GM23338 (cell line): ENCODE results near the gene PTPN5. TPM values are rescaled to one million over a fixed set of nuclear protein-coding genes. Genes with fewer than 3 reads are reported as not detected.

ENCODE experiments used
- ATAC-seq: fragments of 200-7000 bp; cut with Tn5 transposase; 3 replicates; pipeline ENCODE4 v1.9.1; 2020
- DNase-seq: peaks from one replicate; pipeline ENCODE4 v3.0.0-alpha.2; 2015; ENCODE audit warnings: low spot score
- H2AFZ ChIP-seq: fragments of 200-600 bp; sonication (generic); 2 replicates; pipeline ENCODE4 v1.8.0; 2016; ENCODE audit warnings: antibody characterized with exemption, mild to moderate bottlenecking, moderate library complexity
- H3F3A ChIP-seq: fragments of 200-600 bp; sonication (generic); replicated peaks from 2 replicates; pipeline ENCODE4 v1.8.0; 2017; ENCODE audit warnings: antibody characterized with exemption, mixed run types, low read depth
- H3K27ac ChIP-seq: fragments of 200-600 bp; sonication (generic); 2 replicates; pipeline ENCODE4 v1.6.1; 2016; ENCODE audit warnings: low read depth
- H3K27me3 ChIP-seq: fragments of 200-600 bp; sonication (generic); 2 replicates; pipeline ENCODE4 v1.8.0; 2016; ENCODE audit warnings: mild to moderate bottlenecking, mixed run types, moderate library complexity; ENCODE audit not compliant: insufficient read depth
- H3K36me3 ChIP-seq: fragments of 200-600 bp; sonication (generic); 2 replicates; pipeline ENCODE4 v1.8.0; 2016; ENCODE audit warnings: mild to moderate bottlenecking; ENCODE audit not compliant: insufficient read depth
- H3K4me1 ChIP-seq: fragments of 200-600 bp; sonication (generic); 2 replicates; pipeline ENCODE4 v1.8.0; 2016; ENCODE audit warnings: mild to moderate bottlenecking, moderate library complexity; ENCODE audit not compliant: insufficient read depth
- H3K4me2 ChIP-seq: fragments of 200-600 bp; sonication (generic); 2 replicates; pipeline ENCODE4 v1.7.1; 2017; ENCODE audit warnings: mixed run types
- H3K4me3 ChIP-seq: fragments of 200-600 bp; sonication (generic); 2 replicates; pipeline ENCODE4 v1.6.1; 2016; ENCODE audit warnings: mixed run types
- H3K79me2 ChIP-seq: fragments of 200-600 bp; sonication (generic); replicated peaks from 2 replicates; pipeline ENCODE4 v1.8.0; 2017; ENCODE audit warnings: mild to moderate bottlenecking; ENCODE audit not compliant: insufficient read depth
- H3K9me2 ChIP-seq: fragments of 200-600 bp; sonication (generic); 2 replicates; pipeline ENCODE4 v1.8.0; 2017; ENCODE audit not compliant: insufficient read depth
- H4K20me1 ChIP-seq: fragments of 200-600 bp; sonication (generic); replicated peaks from 2 replicates; pipeline ENCODE4 v1.8.0; 2017; ENCODE audit warnings: mild to moderate bottlenecking; ENCODE audit not compliant: insufficient read depth
- H3K27ac Mint-ChIP-seq: 2 replicates; pipeline ENCODE4 v1.8.0; 2020; ENCODE audit warnings: inconsistent platforms, mild to moderate bottlenecking, moderate library complexity, mixed read lengths
- H3K27me3 Mint-ChIP-seq: 3 replicates; pipeline ENCODE4 v1.8.0; 2022; ENCODE audit warnings: low read depth, mild to moderate bottlenecking, moderate library complexity, mixed read lengths, inconsistent platforms; ENCODE audit not compliant: insufficient read depth, poor library complexity
- H3K36me3 Mint-ChIP-seq: 3 replicates; pipeline ENCODE4 v1.8.0; 2021; ENCODE audit warnings: low read depth, mild to moderate bottlenecking, inconsistent platforms, moderate library complexity, mixed read lengths
- H3K4me1 Mint-ChIP-seq: 3 replicates; pipeline ENCODE4 v1.8.0; 2020; ENCODE audit warnings: mild to moderate bottlenecking, inconsistent platforms, mixed read lengths
- H3K4me3 Mint-ChIP-seq: 3 replicates; pipeline ENCODE4 v1.8.0; 2021; ENCODE audit warnings: moderate library complexity, mild to moderate bottlenecking, inconsistent platforms, mixed read lengths
- H3K9me3 Mint-ChIP-seq: 3 replicates; pipeline ENCODE4 v1.8.0; 2020; ENCODE audit warnings: moderate library complexity, mild to moderate bottlenecking, inconsistent platforms, mixed read lengths
- CREB1 ChIP-seq: fragments of 250-450 bp; sonication (Bioruptor Pico); IDR thresholded peaks from 2 replicates; pipeline ENCODE4 v1.5.0; 2020; ENCODE audit warnings: low read depth, mild to moderate bottlenecking, moderate library complexity
- EZH2 ChIP-seq: fragments of 200-600 bp; sonication (generic); IDR thresholded peaks from one replicate; pipeline ENCODE4 v1.8.0; 2017; ENCODE audit warnings: antibody characterized with exemption, mild to moderate bottlenecking, low read depth; ENCODE audit not compliant: unreplicated experiment
- JUNB ChIP-seq: IDR thresholded peaks from one replicate; pipeline ENCODE4 v1.6.1; 2016; ENCODE audit warnings: antibody characterized with exemption; ENCODE audit not compliant: unreplicated experiment
- POLR2AphosphoS5 ChIP-seq: IDR thresholded peaks from 2 replicates; pipeline ENCODE4 v1.6.1; 2016; ENCODE audit warnings: antibody characterized with exemption, low read depth
- ZNF114 ChIP-seq: fragments of 250-450 bp; sonication (Bioruptor Pico); IDR thresholded peaks from 2 replicates; pipeline ENCODE4 v1.5.0; 2020; ENCODE audit warnings: mild to moderate bottlenecking, moderate library complexity
- ZNF331 ChIP-seq: fragments of 250-450 bp; sonication (Bioruptor Pico); IDR thresholded peaks from 2 replicates; pipeline ENCODE4 v1.5.0; 2020; ENCODE audit warnings: low read depth, mild to moderate bottlenecking, moderate library complexity
- polyA plus RNA-seq: library from polyadenylated mRNA; unstranded; fragments of >200 nt; fragmentation: Nextera tagmentation; extraction: Ambion mirVana; gene quantifications from 2 replicates; pipeline ENCODE4 v1.2.1, GENCODE V29; 2016
- total RNA-seq: library from RNA; depleted of rRNA; stranded (reverse); fragments of >200 nt; shearing (Covaris generic); gene quantifications from 2 replicates; pipeline ENCODE4 v1.2.3, GENCODE V29; 2014
- TF ChIP-seq, protein P1 (sequence below), 2 experiments: fragments of 200-600 bp in 1 of 2; sonication (generic) in 1 of 2; conservative IDR thresholded peaks; 2 replicates each; pipeline versions ENCODE4 v1.5.1 to v1.6.1; 2016 to 2017; ENCODE audit warnings: antibody characterized with exemption in 2 of 2, low read depth in 2 of 2, mild to moderate bottlenecking in 2 of 2, moderate library complexity in 1 of 2
- TF ChIP-seq, protein P2 (sequence below): fragments of 250-450 bp; sonication (Bioruptor Pico); IDR thresholded peaks from 2 replicates; pipeline ENCODE4 v1.5.0; 2020; ENCODE audit warnings: mild to moderate bottlenecking, moderate library complexity

PTPN5 gene
- total and polyA plus RNA-seq, 2 experiments from 2014 or later: 3.7 to 5.7 TPM

DNA sequence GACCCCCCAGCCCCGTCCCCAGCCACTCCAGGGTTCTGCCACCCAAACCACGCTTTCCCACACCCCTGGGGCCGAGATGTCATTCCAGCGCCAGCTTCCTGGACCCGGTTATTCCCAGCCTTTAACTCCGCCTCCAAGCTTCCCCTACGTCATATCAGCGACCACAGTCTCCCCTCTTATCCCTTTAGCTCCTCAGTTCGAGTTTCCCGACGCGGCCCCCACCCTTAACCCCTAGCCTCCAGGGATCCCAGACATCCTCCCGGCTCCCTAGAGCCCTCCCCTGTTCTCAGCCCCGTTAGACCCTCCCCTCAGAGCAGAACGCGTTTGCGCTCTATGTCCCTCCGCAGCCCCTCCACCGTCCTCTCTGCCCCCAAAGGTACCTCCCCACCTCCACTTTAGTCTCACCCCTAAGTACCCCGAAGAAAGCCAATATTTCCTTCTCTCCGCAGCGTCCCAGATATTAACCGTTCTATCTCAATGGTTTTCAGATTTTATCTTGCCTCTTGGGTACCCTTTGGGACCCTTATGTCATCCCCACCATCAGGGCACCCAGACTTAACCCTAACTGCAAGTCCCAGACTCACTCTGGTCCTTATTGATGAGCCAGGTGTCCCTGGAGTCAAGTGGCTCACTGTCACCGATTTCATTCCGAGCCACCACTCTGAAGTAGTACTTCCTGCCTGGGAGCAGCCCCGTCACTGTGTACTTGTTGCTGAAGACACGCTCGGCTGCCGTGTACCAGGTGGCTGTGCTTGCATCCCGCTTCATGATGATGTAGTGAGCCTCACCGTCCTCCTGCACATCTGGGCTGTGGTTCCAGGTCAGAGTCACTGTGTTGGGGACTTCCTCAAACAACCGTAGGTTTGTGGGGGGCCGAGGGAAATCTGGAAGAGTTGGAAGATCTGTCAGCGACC lies 85.0 kb downstream of the PTPN5 start:
- H3K9me2 ChIP-seq: no peaks in the 10 kb centered on the region
- no peaks in the 10 kb centered on the region for H3K36me3 ChIP-seq
- H3K9me3 Mint-ChIP-seq: no peaks in the 10 kb centered on the region
- H3K27ac ChIP-seq: no peak overlapping the region
- H3K36me3 Mint-ChIP-seq: no peaks in the 10 kb centered on the region
- no peaks in the 10 kb centered on the region for H3F3A ChIP-seq
- H3K4me1 ChIP-seq: peaks cover 10% of the 10 kb centered on the region; the same call in 1 of the 2 replicates
- no peaks in the 10 kb centered on the region for H4K20me1 ChIP-seq
- peak; percentile 88 for DNase-seq
- peaks cover 18% of the 10 kb centered on the region for H3K27me3 ChIP-seq
- H3K4me2 ChIP-seq: peak overlapping the region; percentile 97
- H3K4me3 ChIP-seq: peak overlapping the region; percentile 87
- no peaks in the 10 kb centered on the region for H3K79me2 ChIP-seq
- TF ChIP-seq CREB1 (CRISPR knock-in tag): peak; percentile 78
- no peak for TF ChIP-seq JUNB
- TF ChIP-seq POLR2AphosphoS5: peak; percentile 63
- peak overlapping the region; percentile 99 for H2AFZ ChIP-seq
- ATAC-seq: peak; percentile 82
- H3K27me3 Mint-ChIP-seq: peaks cover 8% of the 10 kb centered on the region
- peak overlapping the region; percentile 80 for H3K4me3 Mint-ChIP-seq
- H3K27ac Mint-ChIP-seq: no peak overlapping the region
- peaks cover 7% of the 10 kb centered on the region; the same call in 2 of the 3 replicates for H3K4me1 Mint-ChIP-seq

DNA sequence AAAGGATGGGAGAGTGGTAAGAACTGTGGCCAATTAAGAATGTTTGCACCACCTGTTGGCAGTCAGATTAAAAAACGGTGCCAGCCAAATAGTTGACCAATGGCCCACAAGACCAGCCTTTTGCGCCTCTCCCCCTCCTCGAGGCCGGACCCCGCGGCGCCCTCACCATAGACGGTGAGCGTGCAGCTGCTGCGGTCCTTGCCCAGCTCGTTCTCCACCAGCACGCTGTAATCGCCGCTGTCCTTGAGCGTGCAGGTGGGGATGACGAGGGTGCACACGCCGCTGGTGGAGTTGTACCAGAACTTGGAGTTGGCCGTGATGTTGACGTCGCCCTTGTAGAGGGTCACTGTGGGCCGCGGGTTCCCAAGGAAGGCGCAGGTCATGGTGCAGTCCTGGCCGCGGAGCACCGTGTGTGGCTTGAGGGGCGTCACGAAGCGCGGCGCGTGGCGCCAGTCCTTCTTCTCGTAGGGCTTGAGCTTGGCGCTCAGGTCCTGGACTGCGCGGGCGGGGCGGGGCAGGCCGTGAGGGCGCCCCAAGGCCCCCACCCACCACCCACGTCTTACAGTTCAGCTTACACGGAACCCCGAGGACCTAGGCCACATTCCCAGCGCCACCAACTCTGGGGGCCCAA lies 85.8 kb downstream of the PTPN5 start:
- Histone ChIP-seq H3K36me3 (no peaks in the 10 kb centered on the region), H2AFZ (peak overlapping the region; percentile 94), H3K27ac (no peak overlapping the region), H3K4me3 (peak overlapping the region; percentile 87), H3F3A (no peaks in the 10 kb centered on the region), H3K27me3 (peaks cover 18% of the 10 kb centered on the region), H3K4me1 (peaks cover 10% of the 10 kb centered on the region; the same call in 1 of the 2 replicates), H3K4me2 (peak overlapping the region; percentile 92), H4K20me1 (no peaks in the 10 kb centered on the region), H3K79me2 (no peaks in the 10 kb centered on the region), H3K9me2 (no peaks in the 10 kb centered on the region)
- DNase-seq: peak; percentile 54
- H3K9me3 Mint-ChIP-seq: no peaks in the 10 kb centered on the region
- H3K4me1 Mint-ChIP-seq: peaks cover 7% of the 10 kb centered on the region; the same call in 2 of the 3 replicates
- peak overlapping the region; percentile 80 for H3K4me3 Mint-ChIP-seq
- peak; percentile 48 for ATAC-seq
- peaks cover 13% of the 10 kb centered on the region for H3K27me3 Mint-ChIP-seq
- no peak overlapping the region for H3K27ac Mint-ChIP-seq
- H3K36me3 Mint-ChIP-seq: no peaks in the 10 kb centered on the region
- TF ChIP-seq ZNF114 (CRISPR knock-in tag) (no peak), CREB1 (CRISPR knock-in tag) (no peak), JUNB (no peak), EZH2 (no peak), ZNF331 (CRISPR knock-in tag) (no peak)
- TF ChIP-seq, protein P1, sequence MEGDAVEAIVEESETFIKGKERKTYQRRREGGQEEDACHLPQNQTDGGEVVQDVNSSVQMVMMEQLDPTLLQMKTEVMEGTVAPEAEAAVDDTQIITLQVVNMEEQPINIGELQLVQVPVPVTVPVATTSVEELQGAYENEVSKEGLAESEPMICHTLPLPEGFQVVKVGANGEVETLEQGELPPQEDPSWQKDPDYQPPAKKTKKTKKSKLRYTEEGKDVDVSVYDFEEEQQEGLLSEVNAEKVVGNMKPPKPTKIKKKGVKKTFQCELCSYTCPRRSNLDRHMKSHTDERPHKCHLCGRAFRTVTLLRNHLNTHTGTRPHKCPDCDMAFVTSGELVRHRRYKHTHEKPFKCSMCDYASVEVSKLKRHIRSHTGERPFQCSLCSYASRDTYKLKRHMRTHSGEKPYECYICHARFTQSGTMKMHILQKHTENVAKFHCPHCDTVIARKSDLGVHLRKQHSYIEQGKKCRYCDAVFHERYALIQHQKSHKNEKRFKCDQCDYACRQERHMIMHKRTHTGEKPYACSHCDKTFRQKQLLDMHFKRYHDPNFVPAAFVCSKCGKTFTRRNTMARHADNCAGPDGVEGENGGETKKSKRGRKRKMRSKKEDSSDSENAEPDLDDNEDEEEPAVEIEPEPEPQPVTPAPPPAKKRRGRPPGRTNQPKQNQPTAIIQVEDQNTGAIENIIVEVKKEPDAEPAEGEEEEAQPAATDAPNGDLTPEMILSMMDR (conservative IDR thresholded peaks at IDR 0.05; ENCODE audit: low read depth in 2 of 2): no peak
- TF ChIP-seq, protein P2, sequence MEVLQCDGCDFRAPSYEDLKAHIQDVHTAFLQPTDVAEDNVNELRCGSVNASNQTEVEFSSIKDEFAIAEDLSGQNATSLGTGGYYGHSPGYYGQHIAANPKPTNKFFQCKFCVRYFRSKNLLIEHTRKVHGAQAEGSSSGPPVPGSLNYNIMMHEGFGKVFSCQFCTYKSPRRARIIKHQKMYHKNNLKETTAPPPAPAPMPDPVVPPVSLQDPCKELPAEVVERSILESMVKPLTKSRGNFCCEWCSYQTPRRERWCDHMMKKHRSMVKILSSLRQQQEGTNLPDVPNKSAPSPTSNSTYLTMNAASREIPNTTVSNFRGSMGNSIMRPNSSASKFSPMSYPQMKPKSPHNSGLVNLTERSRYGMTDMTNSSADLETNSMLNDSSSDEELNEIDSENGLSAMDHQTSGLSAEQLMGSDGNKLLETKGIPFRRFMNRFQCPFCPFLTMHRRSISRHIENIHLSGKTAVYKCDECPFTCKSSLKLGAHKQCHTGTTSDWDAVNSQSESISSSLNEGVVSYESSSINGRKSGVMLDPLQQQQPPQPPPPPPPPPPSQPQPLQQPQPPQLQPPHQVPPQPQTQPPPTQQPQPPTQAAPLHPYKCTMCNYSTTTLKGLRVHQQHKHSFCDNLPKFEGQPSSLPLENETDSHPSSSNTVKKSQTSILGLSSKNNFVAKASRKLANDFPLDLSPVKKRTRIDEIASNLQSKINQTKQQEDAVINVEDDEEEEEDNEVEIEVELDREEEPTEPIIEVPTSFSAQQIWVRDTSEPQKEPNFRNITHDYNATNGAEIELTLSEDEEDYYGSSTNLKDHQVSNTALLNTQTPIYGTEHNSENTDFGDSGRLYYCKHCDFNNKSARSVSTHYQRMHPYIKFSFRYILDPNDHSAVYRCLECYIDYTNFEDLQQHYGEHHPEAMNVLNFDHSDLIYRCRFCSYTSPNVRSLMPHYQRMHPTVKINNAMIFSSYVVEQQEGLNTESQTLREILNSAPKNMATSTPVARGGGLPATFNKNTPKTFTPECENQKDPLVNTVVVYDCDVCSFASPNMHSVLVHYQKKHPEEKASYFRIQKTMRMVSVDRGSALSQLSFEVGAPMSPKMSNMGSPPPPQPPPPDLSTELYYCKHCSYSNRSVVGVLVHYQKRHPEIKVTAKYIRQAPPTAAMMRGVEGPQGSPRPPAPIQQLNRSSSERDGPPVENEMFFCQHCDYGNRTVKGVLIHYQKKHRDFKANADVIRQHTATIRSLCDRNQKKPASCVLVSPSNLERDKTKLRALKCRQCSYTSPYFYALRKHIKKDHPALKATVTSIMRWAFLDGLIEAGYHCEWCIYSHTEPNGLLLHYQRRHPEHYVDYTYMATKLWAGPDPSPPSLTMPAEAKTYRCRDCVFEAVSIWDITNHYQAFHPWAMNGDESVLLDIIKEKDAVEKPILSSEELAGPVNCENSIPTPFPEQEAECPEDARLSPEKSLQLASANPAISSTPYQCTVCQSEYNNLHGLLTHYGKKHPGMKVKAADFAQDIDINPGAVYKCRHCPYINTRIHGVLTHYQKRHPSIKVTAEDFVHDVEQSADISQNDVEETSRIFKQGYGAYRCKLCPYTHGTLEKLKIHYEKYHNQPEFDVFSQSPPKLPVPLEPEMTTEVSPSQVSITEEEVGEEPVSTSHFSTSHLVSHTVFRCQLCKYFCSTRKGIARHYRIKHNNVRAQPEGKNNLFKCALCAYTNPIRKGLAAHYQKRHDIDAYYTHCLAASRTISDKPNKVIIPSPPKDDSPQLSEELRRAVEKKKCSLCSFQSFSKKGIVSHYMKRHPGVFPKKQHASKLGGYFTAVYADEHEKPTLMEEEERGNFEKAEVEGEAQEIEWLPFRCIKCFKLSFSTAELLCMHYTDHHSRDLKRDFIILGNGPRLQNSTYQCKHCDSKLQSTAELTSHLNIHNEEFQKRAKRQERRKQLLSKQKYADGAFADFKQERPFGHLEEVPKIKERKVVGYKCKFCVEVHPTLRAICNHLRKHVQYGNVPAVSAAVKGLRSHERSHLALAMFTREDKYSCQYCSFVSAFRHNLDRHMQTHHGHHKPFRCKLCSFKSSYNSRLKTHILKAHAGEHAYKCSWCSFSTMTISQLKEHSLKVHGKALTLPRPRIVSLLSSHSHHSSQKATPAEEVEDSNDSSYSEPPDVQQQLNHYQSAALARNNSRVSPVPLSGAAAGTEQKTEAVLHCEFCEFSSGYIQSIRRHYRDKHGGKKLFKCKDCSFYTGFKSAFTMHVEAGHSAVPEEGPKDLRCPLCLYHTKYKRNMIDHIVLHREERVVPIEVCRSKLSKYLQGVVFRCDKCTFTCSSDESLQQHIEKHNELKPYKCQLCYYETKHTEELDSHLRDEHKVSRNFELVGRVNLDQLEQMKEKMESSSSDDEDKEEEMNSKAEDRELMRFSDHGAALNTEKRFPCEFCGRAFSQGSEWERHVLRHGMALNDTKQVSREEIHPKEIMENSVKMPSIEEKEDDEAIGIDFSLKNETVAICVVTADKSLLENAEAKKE (CRISPR knock-in tag): no peak
